Keratinocyte (primary cell): ENCODE results near the gene IGFBP5. TPM values are rescaled to one million over a fixed set of nuclear protein-coding genes. Genes with fewer than 3 reads are reported as not detected.

ENCODE experiments used
- DNase-seq: peaks from one replicate; pipeline ENCODE4 v3.0.0-alpha.2; 2011; ENCODE audit warnings: low read depth, missing footprints, low spot score
- FAIRE-seq: peaks from 2 replicates; lab custom pipeline; 2011; peaks lifted over from hg19 to GRCh38; lab: Jason Lieb, UNC
- H2AFZ ChIP-seq: 2 replicates; pipeline ENCODE4 v1.6.0; 2012; ENCODE audit warnings: low read length, control low read depth, inconsistent platforms; ENCODE audit not compliant: control insufficient read depth
- H3K27ac ChIP-seq: 2 replicates; pipeline ENCODE4 v1.5.1; 2011; ENCODE audit warnings: low read length; ENCODE audit not compliant: control insufficient read depth, insufficient read depth
- H3K27me3 ChIP-seq: 3 replicates; pipeline ENCODE4 v1.6.0; 2011; ENCODE audit warnings: low read length; ENCODE audit not compliant: control insufficient read depth, insufficient read depth; ENCODE audit errors: extremely low read depth
- H3K36me3 ChIP-seq, 2 experiments: 2 replicates in 1 of 2; 3 replicates in 1 of 2; pipeline ENCODE4 v1.5.1; 2011; ENCODE audit warnings: low read length in 2 of 2, mild to moderate bottlenecking in 1 of 2; ENCODE audit not compliant: control insufficient read depth in 2 of 2, insufficient read depth in 2 of 2; ENCODE audit errors: extremely low read depth in 1 of 2
- H3K4me1 ChIP-seq: 3 replicates; pipeline ENCODE4 v1.5.1; 2011; ENCODE audit warnings: low read length; ENCODE audit not compliant: control insufficient read depth, insufficient read depth; ENCODE audit errors: extremely low read depth
- H3K4me2 ChIP-seq: 3 replicates; pipeline ENCODE4 v1.6.0; 2011; ENCODE audit warnings: low read depth, low read length; ENCODE audit not compliant: control insufficient read depth, insufficient read depth; ENCODE audit errors: extremely low read depth
- H3K4me3 ChIP-seq, 3 experiments: fragments of 200-600 bp in 1 of 3; sonication (generic) in 1 of 3; 2 replicates in 2 of 3; 3 replicates in 1 of 3; pipeline ENCODE4 v1.5.1; 2011 to 2016; ENCODE audit warnings: low read length in 3 of 3, mild to moderate bottlenecking in 3 of 3, control low read depth in 2 of 3, inconsistent platforms in 1 of 3, low read depth in 1 of 3, mixed read lengths in 1 of 3, mixed run types in 1 of 3, moderate library complexity in 1 of 3; ENCODE audit not compliant: control insufficient read depth in 2 of 3, insufficient read depth in 2 of 3; ENCODE audit errors: extremely low read depth in 1 of 3
- H3K79me2 ChIP-seq: 2 replicates; pipeline ENCODE4 v1.6.0; 2012; ENCODE audit warnings: low read length; ENCODE audit not compliant: control insufficient read depth, insufficient read depth
- H3K9ac ChIP-seq: 3 replicates; pipeline ENCODE4 v1.6.0; 2011; ENCODE audit warnings: low read length; ENCODE audit not compliant: control insufficient read depth, insufficient read depth; ENCODE audit errors: extremely low read depth
- H3K9me1 ChIP-seq: 3 replicates; pipeline ENCODE4 v1.6.0; 2011; ENCODE audit warnings: low read length; ENCODE audit not compliant: control insufficient read depth, insufficient read depth; ENCODE audit errors: extremely low read depth
- H3K9me3 ChIP-seq: 2 replicates; pipeline ENCODE4 v1.5.1; 2012; ENCODE audit warnings: low read depth, low read length; ENCODE audit not compliant: control insufficient read depth
- H4K20me1 ChIP-seq: 3 replicates; pipeline ENCODE4 v1.6.0; 2011; ENCODE audit warnings: low read length; ENCODE audit not compliant: control insufficient read depth, insufficient read depth; ENCODE audit errors: extremely low read depth
- EZH2 ChIP-seq: IDR thresholded peaks from one replicate; pipeline ENCODE4 v1.6.1; 2012; ENCODE audit warnings: inconsistent platforms, mild to moderate bottlenecking, low read length, moderate library complexity
- dilution Hi-C: fragments of 300-500 bp; cut with MboI; formaldehyde crosslinking; loops from one replicate; pipeline ENCODE4 v1.7.0; 2020; ENCODE audit warnings: low sequenced_read_pairs; ENCODE audit not compliant: extremely low pct_ligation_motif_present
- polyA plus RNA-seq, 5 experiments: library from polyadenylated mRNA; depleted of rRNA in 3 of 5; stranded (reverse) in 3 of 5; stranded (forward) in 1 of 5; unstranded in 1 of 5; fragments of >200 nt; gene quantifications; 1 replicate in 1 of 5; 2 replicates in 3 of 5; 3 replicates in 1 of 5; pipeline versions ENCODE4 v1.2.1 to v1.2.3, GENCODE V29; 2011 to 2012; ENCODE audit warnings: missing spikeins in 2 of 5, low read depth in 1 of 5, low replicate concordance in 1 of 5
- TF ChIP-seq, protein P1 (sequence below), 3 experiments: IDR thresholded peaks in 1 of 3; conservative IDR thresholded peaks in 1 of 3; optimal IDR thresholded peaks in 1 of 3; 2 replicates in 2 of 3; 3 replicates in 1 of 3; pipeline versions ENCODE3 to v1.5.1; 2011; ENCODE audit warnings: low read length in 3 of 3, mild to moderate bottlenecking in 3 of 3, moderate library complexity in 2 of 3, control low read depth in 1 of 3, inconsistent platforms in 1 of 3; ENCODE audit not compliant: insufficient read depth in 2 of 3; ENCODE audit errors: extremely low read depth in 1 of 3

IGFBP5 gene
- polyA plus RNA-seq, 1 donor (not counting 4 experiments of a cell fraction or from before 2014, with no cell fraction given): 1.1 TPM

GRCh38 chr2:216679658-216680024 lies 15.7 kb downstream of the IGFBP5 start:
- H3K9me1 ChIP-seq: no peaks in the 10 kb centered on the region
- DNase-seq: no peak
- no peak overlapping the region for H3K9ac ChIP-seq
- no peaks in the 10 kb centered on the region for H3K79me2 ChIP-seq
- H4K20me1 ChIP-seq: no peaks in the 10 kb centered on the region
- peaks cover 12% of the 10 kb centered on the region for H3K27me3 ChIP-seq
- no peak overlapping the region for H2AFZ ChIP-seq
- dilution Hi-C loops: no loop called here
- peaks cover 33% of the 10 kb centered on the region for H3K4me1 ChIP-seq
- no peak for FAIRE-seq
- no peaks in the 10 kb centered on the region for H3K9me3 ChIP-seq
- no peak overlapping the region for H3K27ac ChIP-seq
- H3K36me3 ChIP-seq: no peaks in the 10 kb centered on the region
- no peak overlapping the region for H3K4me3 ChIP-seq
- H3K4me2 ChIP-seq: no peak overlapping the region
- TF ChIP-seq EZH2: no peak
- TF ChIP-seq, protein P1, sequence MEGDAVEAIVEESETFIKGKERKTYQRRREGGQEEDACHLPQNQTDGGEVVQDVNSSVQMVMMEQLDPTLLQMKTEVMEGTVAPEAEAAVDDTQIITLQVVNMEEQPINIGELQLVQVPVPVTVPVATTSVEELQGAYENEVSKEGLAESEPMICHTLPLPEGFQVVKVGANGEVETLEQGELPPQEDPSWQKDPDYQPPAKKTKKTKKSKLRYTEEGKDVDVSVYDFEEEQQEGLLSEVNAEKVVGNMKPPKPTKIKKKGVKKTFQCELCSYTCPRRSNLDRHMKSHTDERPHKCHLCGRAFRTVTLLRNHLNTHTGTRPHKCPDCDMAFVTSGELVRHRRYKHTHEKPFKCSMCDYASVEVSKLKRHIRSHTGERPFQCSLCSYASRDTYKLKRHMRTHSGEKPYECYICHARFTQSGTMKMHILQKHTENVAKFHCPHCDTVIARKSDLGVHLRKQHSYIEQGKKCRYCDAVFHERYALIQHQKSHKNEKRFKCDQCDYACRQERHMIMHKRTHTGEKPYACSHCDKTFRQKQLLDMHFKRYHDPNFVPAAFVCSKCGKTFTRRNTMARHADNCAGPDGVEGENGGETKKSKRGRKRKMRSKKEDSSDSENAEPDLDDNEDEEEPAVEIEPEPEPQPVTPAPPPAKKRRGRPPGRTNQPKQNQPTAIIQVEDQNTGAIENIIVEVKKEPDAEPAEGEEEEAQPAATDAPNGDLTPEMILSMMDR (optimal IDR thresholded peaks at IDR 0.05 in 1 of 3, IDR thresholded peaks at IDR 0.05 in 1 of 3, conservative IDR thresholded peaks at IDR 0.05 in 1 of 3; ENCODE audit: extremely low read depth in 1 of 3, insufficient read depth in 2 of 3, low read length in 3 of 3): no peak

GRCh38 chr2:216678813-216679657 lies 16.3 kb downstream of the IGFBP5 start:
- no peak overlapping the region for H3K9ac ChIP-seq
- no peak overlapping the region for H3K4me2 ChIP-seq
- dilution Hi-C loops: no loop called here
- TF ChIP-seq, protein P1 (optimal IDR thresholded peaks at IDR 0.05 in 1 of 3, IDR thresholded peaks at IDR 0.05 in 1 of 3, conservative IDR thresholded peaks at IDR 0.05 in 1 of 3; ENCODE audit: extremely low read depth in 1 of 3, insufficient read depth in 2 of 3, low read length in 3 of 3): no peak
- no peak for TF ChIP-seq EZH2
- H4K20me1 ChIP-seq: no peaks in the 10 kb centered on the region
- peaks cover 27% of the 10 kb centered on the region for H3K4me1 ChIP-seq
- no peak overlapping the region for H2AFZ ChIP-seq
- no peak for DNase-seq
- H3K27me3 ChIP-seq: peaks cover 15% of the 10 kb centered on the region
- no peaks in the 10 kb centered on the region for H3K9me1 ChIP-seq
- H3K27ac ChIP-seq: no peak overlapping the region
- no peak overlapping the region for H3K4me3 ChIP-seq
- no peaks in the 10 kb centered on the region for H3K36me3 ChIP-seq
- H3K9me3 ChIP-seq: no peaks in the 10 kb centered on the region
- no peaks in the 10 kb centered on the region for H3K79me2 ChIP-seq
- no peak for FAIRE-seq
